NAMALWA (cell line): ENCODE results near the gene NTPCR.

Experiments
- DNase-seq: peaks from one replicate; pipeline ENCODE4 v3.0.0-alpha.2; 2015; ENCODE audit warnings: low spot score

The NTPCR gene

GRCh38 chr1:232962761-232963745 is 12.6 kb downstream of the NTPCR start:
- DNase-seq, result no peak

- no peak for DNase-seq
These were observed 14.2 kb downstream of the NTPCR start for GRCh38 chr1:232964601-232965000.

GRCh38 chr1:232965124-232965911 is 14.9 kb downstream of the NTPCR start:
- DNase-seq, result no peak

GRCh38 chr1:232965912-232966217 is 15.5 kb downstream of the NTPCR start:
- no peak for DNase-seq

- DNase-seq, result no peak
These were observed 16.3 kb downstream of the NTPCR start for GRCh38 chr1:232966663-232967062.

GRCh38 chr1:232968391-232968790 is 18.0 kb downstream of the NTPCR start:
- DNase-seq, result no peak

GRCh38 chr1:232968965-232969364 is 18.6 kb downstream of the NTPCR start:
- DNase-seq, result no peak

GRCh38 chr1:232969799-232970198 is 19.4 kb downstream of the NTPCR start:
- no peak for DNase-seq

- no peak for DNase-seq
These were observed 20.1 kb downstream of the NTPCR start for GRCh38 chr1:232970508-232970907.

GRCh38 chr1:232973652-232974611 is 23.5 kb downstream of the NTPCR start:
- no peak for DNase-seq

GRCh38 chr1:232974971-232975370 is 24.6 kb downstream of the NTPCR start:
- no peak for DNase-seq

GRCh38 chr1:232978091-232978634 is 27.8 kb downstream of the NTPCR start:
- DNase-seq, result no peak

GRCh38 chr1:232978815-232979214 is 28.4 kb downstream of the NTPCR start:
- DNase-seq, result no peak

- DNase-seq, result no peak
These were observed 29.1 kb downstream of the NTPCR start for GRCh38 chr1:232979558-232979957.

- DNase-seq, result no peak
These were observed 30.1 kb downstream of the NTPCR start for GRCh38 chr1:232980355-232980978.

- DNase-seq, result no peak
These were observed 30.7 kb downstream of the NTPCR start for GRCh38 chr1:232980986-232981560.

- no peak for DNase-seq
These were observed 32.0 kb downstream of the NTPCR start for GRCh38 chr1:232982238-232982944.

GRCh38 chr1:232983375-232983774 is 33.0 kb downstream of the NTPCR start:
- DNase-seq, result no peak

- DNase-seq, result no peak
These were observed 33.6 kb downstream of the NTPCR start for GRCh38 chr1:232983817-232984567.
